Stimulated activated CD8-positive, alpha-beta memory T cell treated with anti-CD3 and anti-CD28 coated beads, Interleukin-12 subunit alpha, Interleukin-12 subunit beta, amount 100 ng/mL, for 24 hours (primary cell): ENCODE data around the gene GFRA1.

Experiments used
- DNase-seq: peaks from one replicate; pipeline ENCODE4 v3.0.0-alpha.2; 2020; ENCODE audit errors: extremely low read depth

Gene GFRA1

DNA sequence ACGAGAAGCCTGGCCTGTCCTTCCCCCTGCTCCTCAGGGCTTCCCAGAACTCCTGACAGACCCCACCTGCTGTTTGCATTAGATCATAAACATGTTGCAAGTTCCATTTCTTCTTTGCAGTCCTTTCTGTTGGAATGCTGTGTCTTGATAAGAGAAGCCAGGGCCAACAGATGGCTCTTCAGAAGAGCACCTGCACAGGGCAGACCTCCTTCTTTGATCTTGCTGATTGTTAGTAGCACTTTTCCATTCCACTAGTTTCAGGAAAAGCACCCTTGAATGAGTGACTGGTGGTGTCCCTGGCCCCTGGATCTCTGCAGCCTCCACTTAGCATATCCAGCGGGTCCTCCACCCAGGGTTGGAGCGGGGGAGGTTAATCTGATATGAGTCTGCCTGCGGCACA is 243.2 kb downstream of the GFRA1 start:
- DNase-seq = no peak

DNA sequence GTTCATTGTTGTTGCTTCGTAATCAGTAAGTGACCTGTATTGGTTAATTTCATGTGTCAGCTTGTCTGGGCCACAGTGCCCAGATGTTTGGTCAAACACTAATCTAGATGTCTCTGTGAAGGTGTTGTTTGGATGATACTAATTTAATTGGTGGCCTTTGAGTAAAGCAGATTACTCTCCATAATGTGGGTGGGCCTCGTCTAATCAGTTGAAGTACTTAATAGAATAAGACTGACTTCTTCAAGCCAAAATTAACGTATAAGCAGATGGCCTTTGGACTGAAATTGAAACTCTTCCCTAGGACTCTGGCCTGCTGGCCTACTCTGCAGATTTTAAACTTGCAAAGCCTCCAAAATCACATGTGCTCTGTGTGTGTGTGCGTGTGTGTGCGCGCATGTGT is 245.7 kb downstream of the GFRA1 start:
- no peak for DNase-seq

DNA sequence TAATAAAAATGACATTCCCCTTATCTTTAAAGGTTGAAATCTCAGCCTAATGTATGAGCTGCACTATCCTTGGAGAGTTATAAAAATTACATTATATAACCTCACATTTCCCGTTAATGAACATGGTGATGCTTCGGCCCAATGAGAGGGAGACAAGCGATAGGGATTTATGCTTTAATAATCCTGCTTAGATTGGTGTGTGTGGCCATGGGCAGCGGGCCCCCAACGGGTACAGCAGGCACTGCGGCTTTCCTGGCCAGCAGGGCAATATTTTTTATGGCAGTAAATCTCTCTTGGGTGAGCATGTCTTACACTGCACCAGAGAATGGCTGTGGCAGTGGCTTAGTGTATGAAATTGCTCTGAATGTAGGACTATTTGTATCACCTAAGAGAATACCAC is 246.3 kb downstream of the GFRA1 start:
- DNase-seq = no peak

DNA sequence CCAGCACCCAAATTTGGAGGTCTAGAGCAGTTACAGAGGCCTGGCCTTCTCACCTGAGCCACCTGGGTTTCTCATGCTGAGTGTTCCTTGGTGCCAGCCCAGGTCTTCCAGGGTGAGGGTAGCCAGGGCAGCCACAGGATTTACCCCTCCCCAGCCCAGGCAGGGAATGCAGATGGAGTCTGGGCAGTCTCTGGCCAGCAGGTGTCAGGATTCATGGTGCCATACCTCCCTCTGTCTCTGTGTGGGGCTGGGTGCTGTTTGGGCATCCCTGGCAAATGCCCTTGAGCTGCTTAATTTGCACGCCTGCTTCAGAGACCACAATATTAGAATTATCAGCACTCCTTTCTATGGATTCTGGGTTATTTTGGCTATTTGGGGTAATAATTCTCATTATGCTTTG is 246.7 kb downstream of the GFRA1 start:
- DNase-seq = no peak

DNA sequence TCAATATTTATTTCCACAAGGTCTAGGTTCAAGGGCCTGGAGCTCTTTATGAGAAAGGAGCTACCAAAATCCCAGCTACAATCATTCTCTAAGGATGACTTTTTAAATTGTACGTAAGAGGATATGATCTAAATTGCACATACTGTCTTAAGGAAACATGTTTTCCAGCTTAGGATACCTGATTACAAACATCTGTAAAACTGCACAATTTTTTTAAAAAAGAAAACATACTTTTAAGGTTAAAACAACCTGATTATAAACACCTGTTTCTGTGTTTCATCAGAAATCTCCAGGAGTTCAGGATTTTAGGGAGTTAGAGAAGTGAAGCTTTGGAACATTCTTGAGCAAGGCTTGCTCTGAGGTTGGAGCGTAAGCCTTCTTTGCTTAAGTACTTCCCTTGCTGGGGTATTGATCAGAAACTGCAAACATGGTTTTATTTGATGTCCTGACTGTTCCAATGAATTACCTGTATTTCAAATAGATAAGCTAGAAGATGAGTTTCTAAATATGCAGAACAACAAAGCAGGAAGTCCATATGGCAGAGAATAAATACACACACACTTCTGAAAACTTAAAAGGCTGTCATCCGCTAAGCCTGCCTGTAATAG is 248.6 kb downstream of the GFRA1 start:
- no peak for DNase-seq

DNA sequence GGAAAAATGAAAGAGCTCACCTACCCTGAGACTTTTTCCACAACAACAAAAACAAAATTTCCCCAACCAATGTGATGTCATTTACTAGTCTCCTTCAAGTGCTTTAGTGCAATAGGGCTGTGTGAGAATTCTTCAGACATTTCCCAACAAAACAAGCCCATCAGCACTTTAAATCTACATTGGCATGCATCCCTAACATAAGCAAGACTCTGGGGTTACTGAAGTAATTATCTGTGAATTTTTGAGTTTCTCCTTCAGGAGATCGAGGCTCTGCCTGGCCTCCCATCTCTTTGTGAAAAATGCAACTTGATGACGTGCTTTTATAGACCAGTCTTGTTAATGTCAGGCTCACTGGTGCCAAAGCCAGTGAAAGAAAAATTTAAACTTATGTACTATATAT is 255.6 kb downstream of the GFRA1 start:
- no peak for DNase-seq

DNA sequence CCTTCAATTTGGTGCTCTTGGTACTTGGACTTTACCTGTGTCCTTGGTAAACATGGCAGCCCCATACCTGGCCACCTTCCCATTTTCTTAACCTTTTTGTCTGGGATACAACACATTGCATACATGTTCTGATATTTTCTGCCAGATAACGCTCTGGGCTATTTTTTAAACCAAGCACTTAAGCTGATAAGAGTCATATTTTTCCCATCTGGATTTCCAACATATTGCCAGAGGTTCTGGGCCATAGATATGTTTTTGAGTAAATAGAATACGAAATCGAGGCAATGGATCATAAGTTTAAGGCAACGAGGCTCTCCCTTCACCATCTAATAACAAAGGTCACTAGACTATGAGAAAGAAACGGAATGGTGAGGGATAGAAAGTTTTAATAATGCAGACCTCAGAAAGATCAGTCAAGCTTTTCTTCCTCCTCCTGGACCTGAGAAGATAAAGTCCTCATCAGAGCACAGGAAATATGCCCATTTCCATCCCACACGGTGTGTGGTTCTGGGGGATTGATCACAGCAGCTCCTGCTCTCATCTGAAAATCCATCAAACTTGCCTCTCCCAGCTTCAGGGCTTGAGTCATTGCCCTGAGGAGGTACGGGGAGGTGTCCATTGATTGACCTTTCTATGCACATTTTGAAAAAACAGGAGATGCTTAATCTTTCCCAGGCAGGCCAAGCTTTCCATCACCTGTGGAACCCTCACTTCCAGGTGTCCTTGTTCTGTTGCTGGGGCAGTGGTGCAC is 257.2 kb downstream of the GFRA1 start:
- no peak for DNase-seq

DNA sequence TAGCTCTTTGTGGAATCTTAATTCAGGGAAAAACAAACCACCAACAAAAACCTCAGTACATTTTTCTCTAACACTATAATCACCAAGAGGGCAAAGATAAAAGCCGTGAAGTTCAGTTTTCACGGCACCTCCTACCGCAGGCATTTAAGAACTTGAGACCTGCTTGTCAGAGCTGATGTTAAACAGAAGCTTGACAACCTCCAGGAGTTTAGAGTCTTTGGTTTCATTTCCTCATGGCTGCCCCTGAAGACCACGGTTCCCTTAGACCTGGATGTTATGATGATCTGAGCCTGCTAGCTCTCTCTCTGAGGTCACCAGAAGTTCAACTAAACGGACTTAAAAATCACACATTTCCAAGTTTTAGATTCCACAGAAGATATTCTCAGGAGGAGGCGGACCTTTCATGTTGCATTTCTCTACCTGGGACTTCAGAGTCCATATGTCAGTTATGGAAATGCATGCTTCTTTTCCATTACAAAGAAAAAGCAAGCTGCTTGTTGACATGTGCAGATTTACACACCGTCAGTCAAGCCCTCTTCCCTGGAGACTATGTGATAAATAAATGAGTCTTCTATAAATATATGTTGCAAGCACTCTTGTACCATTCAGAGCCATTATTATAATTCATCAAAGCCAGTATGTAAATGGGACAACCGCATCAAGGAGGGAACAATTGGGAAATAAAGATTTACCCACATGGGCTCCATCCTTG is 258.0 kb downstream of the GFRA1 start:
- DNase-seq = no peak

DNA sequence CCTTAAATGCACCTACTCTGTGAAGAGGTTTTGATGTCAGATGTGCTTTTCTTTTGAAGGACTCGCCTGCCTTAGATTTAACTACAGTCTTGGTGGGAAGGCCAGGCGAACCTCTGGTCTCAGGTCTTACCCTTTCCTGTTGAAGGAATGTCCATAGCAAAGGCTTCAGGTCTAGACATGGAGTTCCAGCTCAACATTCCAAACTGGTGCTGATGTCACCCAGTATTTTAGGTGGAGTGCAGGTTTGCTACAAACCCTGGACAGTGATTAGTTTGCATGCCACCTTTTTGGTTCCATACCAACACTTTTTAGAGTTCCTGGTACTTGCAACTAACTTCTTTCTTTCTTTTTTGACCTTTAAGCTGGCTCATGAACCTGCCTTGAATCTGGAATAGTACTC is 258.7 kb downstream of the GFRA1 start:
- DNase-seq = no peak

DNA sequence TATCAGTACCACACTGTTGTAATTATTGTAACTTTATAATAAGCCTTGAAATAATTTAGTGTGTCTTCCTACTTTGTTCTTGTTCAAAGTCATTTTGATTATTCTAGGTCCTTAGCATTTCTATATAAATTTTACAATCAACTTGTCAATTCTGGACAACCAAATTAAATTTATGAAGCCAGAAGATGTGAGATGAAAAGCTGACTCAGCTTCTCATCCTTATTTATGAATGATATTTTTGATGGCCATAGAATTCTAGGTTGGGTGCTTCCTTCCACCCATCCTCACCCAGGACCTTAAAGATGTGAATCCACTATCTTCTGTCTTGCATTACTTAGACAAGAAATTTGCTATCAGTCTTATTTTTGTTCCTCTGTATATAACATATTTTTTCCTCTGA is 261.1 kb downstream of the GFRA1 start:
- no peak for DNase-seq

DNA sequence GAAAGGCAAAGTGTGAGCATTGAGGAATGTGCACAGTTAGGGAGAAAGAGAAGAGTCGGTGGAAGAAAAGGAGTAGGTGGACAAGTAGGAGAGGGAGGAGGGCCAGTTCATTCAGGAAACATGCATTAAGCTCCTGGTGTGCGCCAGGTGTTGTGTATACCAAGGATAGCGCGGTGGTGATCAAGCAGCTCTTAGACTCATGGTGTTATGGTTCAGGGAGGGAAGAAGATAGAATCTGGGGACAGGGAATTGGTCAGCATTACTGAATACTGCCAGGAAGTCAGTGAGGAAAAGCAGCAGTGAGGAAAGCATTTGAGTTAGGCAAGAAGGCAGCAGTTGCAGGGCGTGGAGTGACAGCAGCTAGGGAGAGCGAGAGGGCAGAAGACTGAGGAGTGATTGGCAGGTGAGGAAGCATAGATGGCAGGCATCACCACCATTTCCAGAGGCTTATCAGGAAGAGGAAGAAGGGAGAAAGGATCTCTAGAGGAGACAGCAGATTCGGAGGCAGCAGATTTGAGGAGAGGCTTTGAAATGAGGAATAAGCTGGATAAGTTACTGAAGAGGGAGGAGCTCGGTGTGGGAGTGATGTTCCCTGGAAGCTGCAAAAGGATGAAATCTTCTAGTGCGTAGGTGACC is 265.6 kb downstream of the GFRA1 start:
- no peak for DNase-seq
